ENCODE data around the gene CLCN1. TPM values are rescaled to one million over a fixed set of nuclear protein-coding genes. Genes with fewer than 3 reads are reported as not detected.
"Not testable (repeated sequence)": the region's sequence is repeated elsewhere in the genome, so short reads cannot be mapped to it uniquely, and the experiment has no call there.

Gene CLCN1
- total RNA-seq, 5 donors from 2014 or later (not counting 1 experiment from before 2014, with no cell fraction given) = not detected

DNA sequence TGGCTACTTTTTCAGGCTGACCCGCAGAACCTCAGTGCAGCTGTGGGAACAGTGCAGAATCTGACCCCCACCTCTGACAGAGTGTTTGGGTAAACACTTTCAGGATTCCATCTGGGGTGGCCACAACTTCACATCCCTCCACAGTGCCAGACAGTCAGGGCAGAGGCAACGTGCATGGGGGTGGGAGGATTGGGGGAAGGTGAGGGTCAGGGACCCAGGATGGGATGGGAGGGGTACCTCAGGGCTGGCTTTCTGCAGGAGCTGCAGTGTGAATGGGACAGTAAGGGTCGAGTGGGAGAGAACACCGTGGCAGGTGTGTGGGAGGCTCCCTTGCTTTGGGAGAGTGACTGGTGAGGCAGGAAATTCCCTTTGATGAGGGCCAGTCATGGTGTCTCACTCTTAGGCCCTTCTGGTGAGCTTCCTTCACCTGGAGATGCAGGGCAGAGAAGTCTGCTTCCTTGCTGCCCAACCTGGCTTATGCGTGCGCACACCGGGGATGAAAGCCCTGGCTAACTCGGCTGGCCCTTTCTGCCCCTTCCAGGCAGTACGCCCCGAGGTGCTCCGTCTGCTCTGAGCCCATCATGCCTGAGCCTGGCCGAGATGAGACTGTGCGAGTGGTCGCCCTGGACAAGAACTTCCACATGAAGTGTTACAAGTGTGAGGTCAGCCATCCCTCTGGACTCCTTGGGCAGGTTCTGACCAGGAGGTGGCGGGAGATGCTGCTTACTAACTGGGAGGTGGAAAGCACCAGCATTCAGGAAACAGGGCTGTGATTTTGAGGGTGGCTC is 73.6 kb downstream of the CLCN1 start:
- no peaks in the 10 kb centered on the region for H3K9me3 ChIP-seq
- CTCF ChIA-PET = interaction anchor here (0.5 kb wide), 2 partner anchors 10 to 101 kb away, joined by 3 to 7 read pairs; partner anchors contain the start of gene CASP2 (in 1 of the 2)
- peaks cover 34 to 65% of the 10 kb centered on the region in 2 donors for H3K36me3 ChIP-seq (ENCODE audit: control insufficient read depth in 2 of 2, extremely low read depth in 1 of 2, insufficient read depth in 1 of 2, low read length in 1 of 2)
- Mint-ChIP-seq H3K4me3 (no peak overlapping the region), H3K36me3 (peaks cover 18% of the 10 kb centered on the region), H3K27me3 (no peaks in the 10 kb centered on the region), H3K9me3 (no peaks in the 10 kb centered on the region), H3K4me1 (peaks cover 16 to 18% (median 16%) of the 10 kb centered on the region in 3 donors), H3K27ac (peak overlapping the region; percentile 33 to 75)
- ATAC-seq (replicated peaks in 1 of 4) (no peak), DNase-seq (no peak)
- H3K27me3 ChIP-seq (replicated peaks in 1 of 2; ENCODE audit: control insufficient read depth in 2 of 2, extremely low read depth in 1 of 2, insufficient read depth in 2 of 2, low read length in 1 of 2) = no peaks in the 10 kb centered on the region
- POLR2A ChIA-PET = no interaction called here
- no peak overlapping the region for H3K27ac ChIP-seq (ENCODE audit: low read length)
- no peak overlapping the region for H3K4me3 ChIP-seq (ENCODE audit: control insufficient read depth in 1 of 2, extremely low read depth in 1 of 2, low read length in 1 of 2)
- H3K4me1 ChIP-seq (ENCODE audit: control insufficient read depth in 1 of 2, extremely low read depth in 1 of 2, insufficient read depth in 2 of 2, low read length in 2 of 2) = peaks cover 15 to 45% of the 10 kb centered on the region in 2 experiments
- WGBS (ENCODE audit: insufficient coverage) = 82% methylated on average over 13 of the region's 15 CpGs

DNA sequence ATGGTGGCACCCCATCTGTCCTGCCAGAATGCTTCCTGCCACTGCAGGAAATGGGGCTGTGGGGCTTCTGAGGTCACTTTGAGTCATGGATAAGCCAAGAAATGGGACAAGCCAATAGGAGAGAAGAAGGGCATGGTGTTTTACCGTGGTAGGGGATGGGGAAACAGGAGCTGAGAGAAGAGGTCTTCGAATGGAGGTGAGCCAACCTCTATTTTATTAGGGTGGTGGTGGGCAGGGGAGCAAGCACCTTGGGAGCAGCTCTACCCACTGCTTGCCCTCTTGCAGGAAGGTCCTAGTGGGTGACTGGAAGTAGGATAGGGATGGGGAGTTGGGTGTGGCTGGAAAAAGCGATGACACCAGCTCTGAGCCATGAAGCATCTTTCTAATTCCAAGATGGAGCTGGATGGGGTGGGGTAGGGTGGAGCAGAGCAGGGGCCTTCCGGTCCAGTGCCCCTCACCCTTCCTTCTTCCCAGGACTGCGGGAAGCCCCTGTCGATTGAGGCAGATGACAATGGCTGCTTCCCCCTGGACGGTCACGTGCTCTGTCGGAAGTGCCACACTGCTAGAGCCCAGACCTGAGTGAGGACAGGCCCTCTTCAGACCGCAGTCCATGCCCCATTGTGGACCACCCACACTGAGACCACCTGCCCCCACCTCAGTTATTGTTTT is 74.3 kb downstream of the CLCN1 start:
- Mint-ChIP-seq H3K4me3 (no peak overlapping the region), H3K4me1 (peaks cover 19 to 23% (median 22%) of the 10 kb centered on the region in 3 donors), H3K27ac (peak overlapping the region; percentile 27 to 75), H3K9me3 (no peaks in the 10 kb centered on the region), H3K36me3 (peaks cover 21% of the 10 kb centered on the region), H3K27me3 (no peaks in the 10 kb centered on the region)
- no peak overlapping the region for H3K27ac ChIP-seq (ENCODE audit: low read length)
- no peak for ATAC-seq (replicated peaks in 1 of 4)
- DNase-seq = no peak
- 92% methylated on average over 8 of the region's 10 CpGs for WGBS (ENCODE audit: insufficient coverage)
- H3K36me3 ChIP-seq (ENCODE audit: control insufficient read depth in 2 of 2, extremely low read depth in 1 of 2, insufficient read depth in 1 of 2, low read length in 1 of 2) = peaks cover 34 to 65% of the 10 kb centered on the region in 2 donors
- no peak overlapping the region for H3K4me3 ChIP-seq (ENCODE audit: control insufficient read depth in 1 of 2, extremely low read depth in 1 of 2, low read length in 1 of 2)
- H3K27me3 ChIP-seq (replicated peaks in 1 of 2; ENCODE audit: control insufficient read depth in 2 of 2, extremely low read depth in 1 of 2, insufficient read depth in 2 of 2, low read length in 1 of 2) = no peaks in the 10 kb centered on the region
- peaks cover 10 to 43% of the 10 kb centered on the region in 2 experiments for H3K4me1 ChIP-seq (ENCODE audit: control insufficient read depth in 1 of 2, extremely low read depth in 1 of 2, insufficient read depth in 2 of 2, low read length in 2 of 2)
- ChIA-PET CTCF (interaction anchor here (0.5 to 0.6 kb wide), 3 partner anchors 10 to 147 kb away, joined by 3 to 5 read pairs (median 3); partner anchors contain the start of gene CASP2 (in 1 of the 2)), POLR2A (interaction anchor here in 1 of 2 donors (0.6 kb wide), 2 partner anchors 597 to 911 kb away, joined by 3 read pairs; no protein-coding TSS in a partner anchor)
- H3K9me3 ChIP-seq = no peaks in the 10 kb centered on the region

- ATAC-seq (replicated peaks in 1 of 4) (no peak), DNase-seq (no peak)
- Mint-ChIP-seq H3K4me3 (no peak overlapping the region), H3K9me3 (no peaks in the 10 kb centered on the region), H3K36me3 (peaks cover 21% of the 10 kb centered on the region), H3K4me1 (peaks cover 21 to 28% (median 26%) of the 10 kb centered on the region in 3 donors), H3K27ac (no peak overlapping the region), H3K27me3 (no peaks in the 10 kb centered on the region)
- Histone ChIP-seq H3K4me3 (ENCODE audit: control insufficient read depth in 1 of 2, extremely low read depth in 1 of 2, low read length in 1 of 2) (no peak overlapping the region), H3K4me1 (ENCODE audit: control insufficient read depth in 1 of 2, extremely low read depth in 1 of 2, insufficient read depth in 2 of 2, low read length in 2 of 2) (peaks cover 7 to 37% of the 10 kb centered on the region in 2 experiments), H3K36me3 (ENCODE audit: control insufficient read depth in 2 of 2, extremely low read depth in 1 of 2, insufficient read depth in 1 of 2, low read length in 1 of 2) (peaks cover 34 to 68% of the 10 kb centered on the region in 2 donors), H3K27me3 (replicated peaks in 1 of 2; ENCODE audit: control insufficient read depth in 2 of 2, extremely low read depth in 1 of 2, insufficient read depth in 2 of 2, low read length in 1 of 2) (no peaks in the 10 kb centered on the region), H3K9me3 (no peaks in the 10 kb centered on the region), H3K27ac (ENCODE audit: low read length) (no peak overlapping the region)
- 97% methylated on average over 6 of the region's 9 CpGs for WGBS (ENCODE audit: insufficient coverage)
- POLR2A ChIA-PET = interaction anchor here in 1 of 2 donors (0.6 kb wide), 2 partner anchors 597 to 912 kb away, joined by 3 read pairs; no protein-coding TSS in a partner anchor
- CTCF ChIA-PET = interaction anchor here in 1 of 2 donors (0.5 to 0.6 kb wide), 2 partner anchors 103 to 148 kb away, joined by 3 to 5 read pairs; partner anchors contain the start of gene CASP2
Observed at GRCh38 chr7:143390773-143391317, 74.9 kb downstream of the CLCN1 start.

DNA sequence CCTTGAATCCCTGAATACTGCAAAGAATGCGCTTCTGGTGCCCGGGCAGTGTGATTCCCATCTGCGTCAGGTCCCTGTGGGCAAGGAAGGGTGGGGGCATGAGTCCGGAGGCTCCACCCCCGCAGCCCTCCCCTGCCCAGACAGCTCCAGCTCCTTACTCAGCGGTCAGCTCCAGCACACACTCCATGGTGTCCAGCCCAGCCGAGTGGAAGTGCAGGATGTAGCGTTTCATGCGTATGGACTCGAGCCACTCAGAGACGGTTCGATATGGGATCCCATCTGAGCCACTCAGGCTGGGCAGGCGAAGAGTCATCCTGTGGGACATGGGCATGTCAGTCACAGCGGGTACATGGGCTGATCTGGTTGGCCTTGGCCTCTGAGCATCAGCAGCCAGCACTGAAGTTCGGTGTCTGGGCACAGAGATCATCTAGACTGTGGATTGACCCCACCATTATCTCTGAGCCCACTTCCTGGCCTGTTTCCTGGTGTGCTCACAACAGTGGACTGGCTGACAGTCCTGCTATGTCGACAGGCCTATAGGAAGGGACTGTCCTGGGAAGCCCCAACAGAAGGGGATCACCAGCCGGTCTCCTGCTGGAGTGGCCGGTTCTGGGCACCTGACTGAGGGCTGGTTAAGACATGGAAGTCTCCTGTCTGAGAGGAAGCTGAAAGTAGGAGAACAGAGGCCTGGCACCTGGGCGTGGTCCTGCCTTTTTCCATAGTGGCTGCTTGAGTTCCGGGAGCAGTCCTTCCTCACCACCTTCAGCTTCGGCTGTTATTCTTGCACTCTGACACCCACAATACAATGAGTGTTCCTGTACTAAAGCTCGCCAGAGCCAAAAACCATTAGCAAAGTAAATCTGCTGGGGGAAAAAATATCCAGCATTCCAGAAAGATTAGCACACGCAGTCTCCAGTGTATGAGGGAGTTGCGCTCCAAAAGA is 75.8 kb downstream of the CLCN1 start:
- WGBS (ENCODE audit: insufficient coverage) = 85% methylated on average over 14 of the region's 24 CpGs
- Histone ChIP-seq H3K4me3 (ENCODE audit: control insufficient read depth in 1 of 2, extremely low read depth in 1 of 2, low read length in 1 of 2) (no peak overlapping the region), H3K36me3 (ENCODE audit: control insufficient read depth in 2 of 2, extremely low read depth in 1 of 2, insufficient read depth in 1 of 2, low read length in 1 of 2) (peaks cover 34 to 76% of the 10 kb centered on the region in 2 donors), H3K9me3 (no peaks in the 10 kb centered on the region), H3K27me3 (replicated peaks in 1 of 2; ENCODE audit: control insufficient read depth in 2 of 2, extremely low read depth in 1 of 2, insufficient read depth in 2 of 2, low read length in 1 of 2) (no peaks in the 10 kb centered on the region), H3K27ac (ENCODE audit: low read length) (no peak overlapping the region), H3K4me1 (ENCODE audit: control insufficient read depth in 1 of 2, extremely low read depth in 1 of 2, insufficient read depth in 2 of 2, low read length in 2 of 2) (peaks cover 3 to 30% of the 10 kb centered on the region in 2 experiments)
- no peak for DNase-seq
- POLR2A ChIA-PET = no interaction called here
- Mint-ChIP-seq H3K4me1 (peaks cover 21 to 29% (median 26%) of the 10 kb centered on the region in 3 donors), H3K9me3 (no peaks in the 10 kb centered on the region), H3K4me3 (no peak overlapping the region), H3K36me3 (peaks cover 21% of the 10 kb centered on the region), H3K27me3 (no peaks in the 10 kb centered on the region), H3K27ac (peak overlapping the region in 1 of 2 donors; percentile 44)
- no peak for ATAC-seq (replicated peaks in 1 of 4)
- CTCF ChIA-PET = interaction anchor here in 1 of 2 donors (0.7 kb wide), 1 partner anchor 11 kb away, joined by 5 read pairs; no protein-coding TSS in a partner anchor

- 100% methylated on average over 3 of the region's 8 CpGs for WGBS (ENCODE audit: insufficient coverage)
- H3K36me3 ChIP-seq (ENCODE audit: control insufficient read depth in 2 of 2, extremely low read depth in 1 of 2, insufficient read depth in 1 of 2, low read length in 1 of 2) = peaks cover 38 to 73% of the 10 kb centered on the region in 2 donors
- H3K4me1 Mint-ChIP-seq = peaks cover 21 to 29% (median 26%) of the 10 kb centered on the region in 3 donors
- CTCF ChIA-PET = interaction anchor here (0.6 to 0.7 kb wide), 3 partner anchors 12 to 468 kb away, joined by 4 to 5 read pairs (median 5); no protein-coding TSS in a partner anchor
- H3K27ac Mint-ChIP-seq = peak overlapping the region in 1 of 2 donors; percentile 39
- peaks cover 22% of the 10 kb centered on the region for H3K36me3 Mint-ChIP-seq
- H3K27me3 Mint-ChIP-seq; H3K27me3 ChIP-seq (replicated peaks in 1 of 2; ENCODE audit: control insufficient read depth in 2 of 2, extremely low read depth in 1 of 2, insufficient read depth in 2 of 2, low read length in 1 of 2); POLR2A ChIA-PET; H3K4me3 Mint-ChIP-seq; H3K27ac ChIP-seq (ENCODE audit: low read length); H3K9me3 ChIP-seq; ATAC-seq (replicated peaks in 1 of 4); H3K9me3 Mint-ChIP-seq; H3K4me3 ChIP-seq (ENCODE audit: control insufficient read depth in 1 of 2, extremely low read depth in 1 of 2, low read length in 1 of 2); DNase-seq: not testable (repeated sequence)
- peaks cover 0 to 24% of the 10 kb centered on the region in 2 experiments for H3K4me1 ChIP-seq (ENCODE audit: control insufficient read depth in 1 of 2, extremely low read depth in 1 of 2, insufficient read depth in 2 of 2, low read length in 2 of 2)
Observed at GRCh38 chr7:143392427-143392826, 76.5 kb downstream of the CLCN1 start.

Data from T-cell (primary cell).